Stimulated activated effector memory CD8-positive, alpha-beta T cell treated with anti-CD3 and anti-CD28 coated beads, Interleukin-12 subunit alpha, Interleukin-12 subunit beta, amount 100 ng/mL, for 72 hours (primary cell): Measurements from ENCODE around the gene PRDM10.
A peak's percentile ranks its signal among the peaks of the same experiment; 100 is the strongest.
"Not testable (repeated sequence)": the region's sequence is repeated elsewhere in the genome, so short reads cannot be mapped to it uniquely, and the experiment has no call there.

Experiments
- ATAC-seq: fragments of 150-1000 bp; cut with Tn5 transposase; 2 replicates; pipeline ENCODE4 v1.10.0; 2021
- DNase-seq, 2 donors: peaks; one replicate each; pipeline ENCODE4 v3.0.0; 2021 to 2022; ENCODE audit warnings: low spot score in 2 of 2
- H3K27ac Mint-ChIP-seq: one replicate; pipeline ENCODE4 v1.8.0; 2022; ENCODE audit warnings: mild to moderate bottlenecking, mixed read lengths
- H3K36me3 Mint-ChIP-seq: one replicate; pipeline ENCODE4 v1.8.0; 2022; ENCODE audit warnings: mild to moderate bottlenecking, mixed read lengths
- H3K4me1 Mint-ChIP-seq: one replicate; pipeline ENCODE4 v1.8.0; 2022; ENCODE audit warnings: mixed read lengths
- H3K4me3 Mint-ChIP-seq: one replicate; pipeline ENCODE4 v1.8.0; 2022; ENCODE audit warnings: mild to moderate bottlenecking, mixed read lengths
- H3K9me3 Mint-ChIP-seq: one replicate; pipeline ENCODE4 v1.8.0; 2022; ENCODE audit warnings: mixed read lengths

Gene PRDM10

DNA sequence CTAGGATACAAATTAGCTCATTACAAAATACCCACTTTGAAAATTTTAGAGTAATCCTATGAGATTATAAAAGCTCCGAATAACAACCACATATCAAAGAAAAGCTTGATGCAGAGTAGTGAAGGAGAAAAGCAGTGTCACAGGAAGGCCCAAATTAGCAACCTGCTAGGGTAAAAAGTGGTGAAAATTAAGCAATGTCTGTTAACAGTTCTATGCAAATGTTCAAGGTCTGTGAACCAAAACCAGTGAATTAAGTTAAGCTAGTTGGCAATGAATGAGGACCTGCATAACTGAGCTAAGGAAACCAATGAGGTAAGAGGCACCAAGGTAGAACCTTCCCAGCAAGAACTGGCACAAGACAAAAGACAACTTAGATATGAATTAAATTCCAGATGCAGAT is 29.6 kb downstream of the PRDM10 start:
- H3K4me1 Mint-ChIP-seq, result peaks cover 12% of the 10 kb centered on the region
- ATAC-seq, result no peak
- DNase-seq, result no peak
- peaks cover 6% of the 10 kb centered on the region for H3K36me3 Mint-ChIP-seq
- H3K9me3 Mint-ChIP-seq, result no peaks in the 10 kb centered on the region
- no peak overlapping the region for H3K27ac Mint-ChIP-seq
- no peak overlapping the region for H3K4me3 Mint-ChIP-seq

DNA sequence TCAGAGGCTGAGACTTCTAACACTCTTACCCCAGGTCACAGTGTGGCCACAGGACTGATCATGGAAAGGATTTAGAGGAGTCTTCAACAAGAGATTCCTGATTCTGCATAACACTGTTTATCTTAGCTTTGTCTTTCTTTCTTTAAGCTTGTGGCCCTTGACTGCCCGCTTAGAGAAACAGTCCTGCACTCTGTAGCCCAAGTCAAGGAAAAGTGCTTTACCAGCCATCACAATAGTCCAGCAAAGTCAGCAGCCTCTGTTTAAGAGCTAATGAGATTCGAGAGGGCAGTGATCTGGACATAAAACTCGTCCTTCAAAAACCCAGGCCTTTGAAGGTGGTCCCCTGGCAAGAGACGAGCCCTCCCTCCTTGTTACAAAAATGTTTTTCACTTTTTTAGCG is 30.0 kb downstream of the PRDM10 start:
- Mint-ChIP-seq H3K27ac (no peak overlapping the region), H3K36me3 (peaks cover 6% of the 10 kb centered on the region), H3K4me1 (peaks cover 16% of the 10 kb centered on the region), H3K9me3 (no peaks in the 10 kb centered on the region), H3K4me3 (no peak overlapping the region)
- no peak for ATAC-seq
- no peak for DNase-seq

GRCh38 chr11:129971856-129972255 is 30.8 kb downstream of the PRDM10 start:
- not testable (repeated sequence) for H3K4me3 Mint-ChIP-seq, H3K27ac Mint-ChIP-seq, H3K36me3 Mint-ChIP-seq, DNase-seq, H3K9me3 Mint-ChIP-seq, ATAC-seq
- H3K4me1 Mint-ChIP-seq, result peaks cover 16% of the 10 kb centered on the region

GRCh38 chr11:129969920-129970319 is 32.7 kb downstream of the PRDM10 start:
- DNase-seq, result no peak
- no peak for ATAC-seq
- Mint-ChIP-seq H3K36me3 (peaks cover 6% of the 10 kb centered on the region), H3K27ac (no peak overlapping the region), H3K9me3 (no peaks in the 10 kb centered on the region), H3K4me1 (peaks cover 23% of the 10 kb centered on the region), H3K4me3 (no peak overlapping the region)

GRCh38 chr11:129968591-129969419 is 33.8 kb downstream of the PRDM10 start:
- peaks cover 6% of the 10 kb centered on the region for H3K36me3 Mint-ChIP-seq

DNA sequence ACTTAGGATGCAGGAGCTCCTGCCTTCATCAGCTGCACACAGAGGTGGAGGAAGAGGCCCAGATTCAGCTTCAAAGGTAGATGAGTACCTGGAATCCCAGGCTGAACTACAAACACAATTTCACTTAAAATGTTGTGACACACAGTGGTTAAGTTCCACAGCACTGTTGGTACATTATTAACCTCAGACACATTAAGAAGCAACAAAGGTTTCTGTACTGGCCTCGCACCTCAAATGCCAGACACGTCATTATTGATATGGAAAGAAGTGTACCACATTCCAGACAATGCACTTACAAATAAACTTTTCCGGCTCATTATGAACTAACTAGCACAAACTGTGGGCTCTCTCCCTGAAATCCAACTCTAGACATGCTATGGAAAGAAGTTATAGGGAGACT is 34.6 kb downstream of the PRDM10 start:
- Mint-ChIP-seq H3K9me3 (no peaks in the 10 kb centered on the region), H3K36me3 (peaks cover 6% of the 10 kb centered on the region), H3K4me3 (no peak overlapping the region), H3K27ac (no peak overlapping the region), H3K4me1 (peaks cover 20% of the 10 kb centered on the region)
- DNase-seq, result no peak
- no peak for ATAC-seq

More at GRCh38 chr11:129968591-129969419, 33.8 kb downstream of the PRDM10 start:
- ATAC-seq, result no peak
- no peak for DNase-seq
- Mint-ChIP-seq H3K4me3 (no peak overlapping the region), H3K9me3 (no peaks in the 10 kb centered on the region), H3K27ac (no peak overlapping the region), H3K4me1 (peaks cover 17% of the 10 kb centered on the region)

- DNase-seq, result no peak
- Mint-ChIP-seq H3K9me3 (no peaks in the 10 kb centered on the region), H3K27ac (no peak overlapping the region), H3K4me1 (peaks cover 26% of the 10 kb centered on the region), H3K4me3 (no peak overlapping the region), H3K36me3 (peaks cover 2% of the 10 kb centered on the region)
- ATAC-seq, result no peak
Observed at GRCh38 chr11:129965248-129965647, 37.4 kb downstream of the PRDM10 start.

DNA sequence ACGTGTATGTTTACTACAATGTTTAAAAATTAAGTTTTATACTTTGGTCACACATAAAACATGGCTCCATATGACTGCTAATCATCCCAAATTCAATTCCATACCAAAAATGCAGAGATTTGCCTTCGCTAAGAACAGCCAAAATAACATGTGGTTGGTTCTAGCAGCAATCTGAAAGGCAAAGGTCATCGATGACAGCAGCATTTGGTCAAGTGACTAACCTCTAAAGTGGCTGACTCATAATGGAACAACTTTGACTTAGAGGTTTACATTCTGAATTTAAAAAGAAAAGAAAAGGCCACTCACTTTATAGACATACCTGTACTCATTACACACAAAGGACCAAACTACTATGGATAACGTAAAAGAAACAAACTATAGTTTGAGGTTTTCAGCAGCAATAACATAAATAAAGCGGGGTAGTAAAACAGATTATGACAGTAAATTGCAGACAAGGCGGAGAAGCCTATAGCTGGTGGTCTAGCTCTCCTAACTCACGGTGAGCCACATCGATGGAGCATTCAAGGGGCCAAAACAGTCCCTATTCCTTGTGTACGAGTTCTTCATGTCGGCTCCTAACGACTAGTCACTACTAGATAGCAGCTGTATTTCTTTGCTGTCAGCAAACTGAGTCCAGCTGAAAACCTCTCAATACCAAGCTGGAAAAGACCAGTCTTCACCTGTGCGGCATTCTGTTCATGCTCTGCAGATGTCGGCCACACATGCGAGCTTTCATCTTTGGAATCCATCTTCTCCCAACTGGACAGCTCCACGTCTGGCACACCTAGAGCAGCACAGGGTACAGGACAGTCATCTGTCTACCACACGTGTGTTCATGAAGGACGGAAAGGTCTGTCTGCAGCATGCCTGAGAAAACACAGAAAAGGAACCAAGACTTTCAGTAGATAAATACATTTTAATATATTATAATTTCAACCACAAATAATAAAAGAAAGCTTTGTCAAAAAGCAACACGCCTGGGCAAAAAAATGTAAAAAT is 42.1 kb downstream of the PRDM10 start:
- peaks cover 14% of the 10 kb centered on the region for H3K4me1 Mint-ChIP-seq
- no peak overlapping the region for H3K4me3 Mint-ChIP-seq
- no peaks in the 10 kb centered on the region for H3K9me3 Mint-ChIP-seq
- H3K36me3 Mint-ChIP-seq, result peaks cover 18% of the 10 kb centered on the region
- no peak overlapping the region for H3K27ac Mint-ChIP-seq
- DNase-seq (no peak), ATAC-seq (peak; percentile 96)

DNA sequence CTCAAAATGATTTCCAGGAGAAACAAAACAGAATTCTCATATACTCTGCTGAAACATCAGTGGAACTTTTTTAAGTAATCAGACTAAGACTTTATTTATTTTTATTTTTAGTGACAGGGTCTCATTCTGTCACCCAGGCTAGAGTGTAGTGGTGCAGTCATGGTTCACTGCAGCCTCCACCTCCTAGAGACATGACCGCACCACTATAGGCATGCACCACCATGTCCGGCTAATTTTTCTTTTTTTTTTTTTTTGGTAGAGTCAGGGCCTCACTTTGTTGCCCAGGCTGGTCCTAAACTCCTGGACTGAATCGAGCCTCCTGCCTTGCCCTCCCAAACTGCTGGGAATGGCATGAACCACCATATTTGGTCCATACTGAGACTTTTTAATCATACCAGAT is 42.9 kb downstream of the PRDM10 start:
- Mint-ChIP-seq H3K4me1 (peaks cover 14% of the 10 kb centered on the region), H3K4me3 (no peak overlapping the region), H3K27ac (no peak overlapping the region), H3K36me3 (peaks cover 18% of the 10 kb centered on the region), H3K9me3 (no peaks in the 10 kb centered on the region)
- no peak for ATAC-seq
- DNase-seq, result no peak

- ATAC-seq, result no peak
- Mint-ChIP-seq H3K4me3 (no peak overlapping the region), H3K9me3 (no peaks in the 10 kb centered on the region), H3K27ac (no peak overlapping the region), H3K36me3 (peaks cover 18% of the 10 kb centered on the region), H3K4me1 (peaks cover 4% of the 10 kb centered on the region)
- DNase-seq, result no peak
Observed at GRCh38 chr11:129955282-129955681, 47.4 kb downstream of the PRDM10 start.

GRCh38 chr11:129954703-129955102 is 47.9 kb downstream of the PRDM10 start:
- H3K4me3 Mint-ChIP-seq, H3K4me1 Mint-ChIP-seq, ATAC-seq, H3K27ac Mint-ChIP-seq, H3K9me3 Mint-ChIP-seq, DNase-seq: not testable (repeated sequence)
- peaks cover 18% of the 10 kb centered on the region for H3K36me3 Mint-ChIP-seq

DNA sequence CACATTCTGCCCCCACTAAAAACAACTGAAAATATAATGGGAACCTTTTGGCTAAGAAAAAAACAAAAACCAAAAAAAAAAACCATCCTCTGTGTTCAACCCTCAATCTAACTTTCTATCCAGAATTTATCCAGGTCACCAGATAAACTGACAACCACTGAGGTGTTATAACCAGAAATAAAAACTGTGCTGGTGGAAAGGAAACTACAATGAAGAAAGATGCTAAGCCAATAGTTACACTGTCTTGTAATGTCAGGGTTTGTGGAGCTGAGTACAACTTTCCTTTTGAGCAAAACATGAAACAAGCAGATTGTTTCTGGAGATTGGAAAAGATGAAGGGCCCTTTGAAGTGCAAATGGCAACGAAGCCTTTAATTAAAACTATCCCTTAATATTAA is 50.8 kb downstream of the PRDM10 start:
- Mint-ChIP-seq H3K4me1 (no peaks in the 10 kb centered on the region), H3K4me3 (no peak overlapping the region), H3K27ac (no peak overlapping the region), H3K9me3 (no peaks in the 10 kb centered on the region), H3K36me3 (peaks cover 5% of the 10 kb centered on the region)
- ATAC-seq (no peak), DNase-seq (no peak)

- peaks cover 3% of the 10 kb centered on the region for H3K4me1 Mint-ChIP-seq
- no peak overlapping the region for H3K27ac Mint-ChIP-seq
- no peak overlapping the region for H3K4me3 Mint-ChIP-seq
- no peaks in the 10 kb centered on the region for H3K9me3 Mint-ChIP-seq
- DNase-seq (no peak), ATAC-seq (no peak)
- peaks cover 10% of the 10 kb centered on the region for H3K36me3 Mint-ChIP-seq
Observed at GRCh38 chr11:129951201-129951865, 51.3 kb downstream of the PRDM10 start.

DNA sequence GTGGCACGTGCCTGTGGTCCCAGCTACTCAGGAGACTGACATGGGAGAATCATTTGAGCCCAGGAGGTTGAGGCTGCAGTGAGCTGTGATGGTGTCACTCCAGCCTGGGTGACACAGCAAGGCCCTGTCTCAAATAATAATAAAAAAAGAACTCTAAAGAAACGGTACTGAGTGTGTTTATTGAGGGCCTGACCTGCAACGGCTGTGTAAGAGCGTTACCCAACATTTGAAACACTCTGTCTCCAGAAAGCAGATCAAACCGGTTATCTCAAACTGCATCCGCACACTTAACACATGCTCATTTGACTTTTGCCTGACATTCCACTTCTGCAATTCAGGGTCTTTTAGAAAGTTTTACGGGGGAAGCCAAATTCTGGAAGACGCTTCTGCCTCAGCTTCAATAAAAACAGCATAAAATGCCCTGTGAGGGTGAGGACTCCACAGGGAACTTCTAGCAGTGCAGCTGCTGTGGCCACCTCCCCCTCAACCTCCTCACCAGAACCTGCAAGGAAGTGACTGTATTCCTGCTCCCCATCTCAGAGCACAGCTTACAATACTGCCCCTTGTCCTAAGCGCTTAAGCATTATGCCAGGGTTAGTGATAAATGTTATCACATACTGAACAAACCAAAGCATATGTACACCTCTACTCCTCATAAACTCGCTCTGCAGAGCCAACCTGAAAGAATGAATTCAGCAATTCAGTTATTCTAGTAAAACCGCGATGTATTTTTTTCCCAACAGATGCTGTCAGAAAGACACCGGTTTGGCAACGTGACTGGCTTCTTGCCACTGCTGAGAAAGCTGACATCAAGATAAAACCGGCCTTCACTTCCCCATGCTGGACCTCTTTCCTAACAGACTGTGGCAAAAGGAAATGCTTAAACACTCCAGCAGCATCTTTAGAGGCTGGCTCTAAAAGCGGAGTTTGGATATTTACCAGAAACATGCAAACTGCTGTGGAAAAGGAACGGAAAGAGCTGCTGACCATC is 52.2 kb downstream of the PRDM10 start:
- peaks cover 19% of the 10 kb centered on the region for H3K36me3 Mint-ChIP-seq
- no peak overlapping the region for H3K4me3 Mint-ChIP-seq
- H3K27ac Mint-ChIP-seq, result no peak overlapping the region
- no peak for DNase-seq
- no peak for ATAC-seq
- no peaks in the 10 kb centered on the region for H3K9me3 Mint-ChIP-seq
- peaks cover 5% of the 10 kb centered on the region for H3K4me1 Mint-ChIP-seq
